Measurements from ENCODE around the gene KCNQ1.

KCNQ1 gene

DNA sequence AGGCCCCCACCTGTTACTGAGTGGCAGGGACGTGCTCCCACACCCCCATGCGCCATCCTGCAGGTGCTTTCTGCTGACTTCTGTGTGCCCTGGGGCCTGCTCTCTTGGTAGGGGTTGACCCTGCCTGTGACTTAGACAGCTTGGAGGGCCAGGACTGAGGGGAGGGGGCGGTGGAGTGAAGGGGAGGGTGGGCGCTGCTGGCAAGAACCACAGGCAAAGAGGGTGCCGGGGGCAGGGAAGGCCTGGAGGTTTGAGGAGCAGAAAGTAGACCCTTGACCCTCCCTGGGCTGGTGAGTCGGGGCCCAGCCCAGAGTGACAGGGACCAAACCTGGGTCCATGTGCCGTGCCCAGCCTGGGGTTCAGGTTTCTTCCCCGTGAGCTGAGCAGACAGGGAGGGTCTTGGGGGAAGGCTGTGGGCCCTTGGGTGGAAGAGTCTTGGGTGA is 17.8 kb downstream of the KCNQ1 start:
- DNase-seq = no peak

DNA sequence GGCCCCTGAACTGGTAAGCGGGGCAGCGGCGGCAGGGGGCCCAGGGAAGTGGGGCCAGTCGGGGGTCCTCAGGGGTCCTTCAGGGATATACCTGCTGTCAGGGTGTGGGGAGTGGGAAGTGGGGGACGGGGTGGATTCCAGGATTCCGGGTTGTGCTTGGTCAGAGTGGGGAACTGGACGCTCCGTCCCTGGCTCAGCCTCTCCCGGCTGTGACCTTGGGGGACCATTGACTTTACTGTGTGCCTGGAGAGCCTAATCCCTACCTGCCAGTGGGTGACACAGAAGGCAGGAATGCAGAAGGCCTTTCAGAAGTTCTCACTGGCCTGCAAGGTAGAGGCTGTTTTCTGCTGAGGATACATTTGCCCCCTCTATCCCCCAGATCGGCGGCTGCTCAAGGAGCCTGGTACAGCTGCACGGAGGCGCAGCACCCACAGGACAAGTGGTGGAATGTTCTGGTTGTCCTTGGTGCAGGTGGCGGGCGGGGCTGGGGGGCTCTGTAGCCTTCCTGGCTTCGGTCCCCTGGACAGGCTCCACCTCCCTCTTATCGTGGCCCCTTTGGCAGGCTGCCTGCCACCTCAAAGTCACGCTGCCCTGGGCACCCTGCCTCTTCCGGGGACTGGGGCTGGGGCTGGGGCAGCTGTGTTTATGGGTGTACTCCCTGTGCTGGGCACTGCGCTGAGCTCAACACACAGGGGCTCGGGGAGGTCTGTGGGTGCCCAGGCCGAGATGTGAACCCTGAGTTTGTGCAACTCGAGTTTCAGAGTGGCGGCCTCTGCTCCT is 18.4 kb downstream of the KCNQ1 start:
- no peak for DNase-seq

DNA sequence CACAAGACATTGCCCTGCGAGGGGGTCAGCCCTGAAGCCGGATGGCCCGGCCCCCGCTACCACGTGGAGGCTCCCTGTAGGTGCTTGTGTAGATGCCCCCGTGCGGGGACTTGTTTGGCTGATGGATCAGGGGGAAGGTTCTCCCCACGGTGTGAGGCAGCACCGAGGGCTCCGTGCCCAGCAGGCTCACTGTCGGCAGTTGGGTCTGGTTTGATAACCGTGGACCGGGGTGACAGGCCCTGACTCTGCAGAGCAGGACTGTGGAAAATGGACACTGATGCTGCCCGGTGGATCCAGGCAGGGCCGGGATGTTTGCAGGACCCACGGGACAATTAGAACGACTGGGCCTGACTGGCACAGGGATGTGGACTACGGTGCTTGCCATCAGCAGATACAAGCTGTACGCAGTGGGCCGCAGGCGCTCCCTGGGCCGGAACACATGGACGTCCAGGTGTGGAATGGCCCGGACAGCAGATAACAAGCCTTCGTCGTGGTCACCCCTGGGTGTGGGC is 19.0 kb downstream of the KCNQ1 start:
- no peak for DNase-seq

DNA sequence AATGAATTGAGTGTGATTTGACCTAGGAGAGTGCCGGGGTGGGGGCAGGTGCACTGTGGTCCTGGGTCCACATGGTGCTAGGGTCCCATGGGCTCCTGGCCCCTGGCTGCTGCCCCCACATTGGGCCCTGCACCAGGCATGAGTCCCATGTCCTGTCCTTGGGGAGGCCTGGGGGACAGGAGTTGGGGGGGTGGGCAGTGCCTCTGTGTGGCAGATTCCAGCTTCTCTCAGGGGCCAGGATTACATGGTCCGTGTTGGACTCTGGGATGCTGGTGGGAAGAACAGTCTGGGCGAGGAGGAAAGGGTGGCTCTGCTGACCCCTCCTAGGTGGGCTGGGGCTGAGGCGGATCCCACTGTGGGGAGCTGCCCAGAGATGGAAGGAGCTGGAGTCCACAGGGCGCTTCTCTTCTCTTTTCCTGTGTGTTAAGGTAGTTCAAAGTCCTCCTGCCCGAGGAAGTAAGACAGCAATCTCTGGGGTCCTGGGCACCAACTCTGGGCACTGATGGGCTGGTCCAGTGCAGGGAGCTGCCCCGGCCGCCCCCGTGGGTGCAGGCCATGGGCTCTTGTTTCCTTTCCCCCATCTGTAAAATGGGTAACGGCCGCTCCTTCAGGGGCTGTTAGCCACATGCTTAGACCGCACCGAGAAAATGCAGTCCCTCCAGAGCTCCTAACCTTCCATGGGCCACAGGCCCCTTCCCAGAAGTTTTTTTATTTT is 19.8 kb downstream of the KCNQ1 start:
- DNase-seq = no peak

DNA sequence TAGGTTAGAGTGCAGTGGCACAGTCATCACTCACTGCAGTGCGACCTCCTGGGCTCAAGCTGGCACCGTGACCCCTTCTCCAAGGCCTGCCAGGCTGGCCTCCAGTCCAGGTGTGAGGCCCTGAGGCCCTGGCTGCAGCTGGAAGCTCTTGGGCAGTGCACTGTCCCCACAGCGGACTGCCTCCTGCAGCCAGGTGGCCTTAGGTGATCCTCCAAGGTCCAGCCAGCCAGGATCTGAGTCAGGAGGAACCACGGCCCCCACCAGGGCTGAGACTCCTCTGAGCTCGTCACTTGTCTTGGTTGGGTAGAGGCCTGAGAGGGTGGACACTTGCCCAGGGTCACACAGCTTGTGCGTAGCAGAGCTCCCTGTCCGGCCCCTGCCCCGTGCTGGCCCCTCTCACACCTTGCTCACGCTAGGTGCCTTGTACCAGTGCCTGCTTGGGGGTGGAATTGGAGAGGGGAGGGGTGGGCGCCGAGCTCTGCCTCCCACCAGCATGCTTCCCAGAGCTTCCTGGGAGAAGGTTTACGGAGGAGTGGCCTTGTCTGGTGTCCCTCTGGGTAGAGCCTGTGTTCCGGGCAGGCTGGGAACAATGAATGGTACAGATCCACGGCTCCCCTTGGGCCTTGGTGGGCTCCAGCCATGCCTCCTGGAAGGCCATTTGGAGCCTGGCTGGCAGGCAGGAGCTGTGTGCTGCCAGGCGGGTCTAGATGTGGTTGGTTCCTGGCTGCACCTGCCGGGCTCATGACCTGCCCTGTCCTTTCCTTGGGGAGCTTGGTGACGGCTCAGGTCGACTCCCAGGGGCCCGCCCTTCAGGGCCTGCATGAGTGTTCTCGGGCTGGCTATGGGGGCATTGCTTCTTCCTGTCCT is 20.6 kb downstream of the KCNQ1 start:
- no peak for DNase-seq

DNA sequence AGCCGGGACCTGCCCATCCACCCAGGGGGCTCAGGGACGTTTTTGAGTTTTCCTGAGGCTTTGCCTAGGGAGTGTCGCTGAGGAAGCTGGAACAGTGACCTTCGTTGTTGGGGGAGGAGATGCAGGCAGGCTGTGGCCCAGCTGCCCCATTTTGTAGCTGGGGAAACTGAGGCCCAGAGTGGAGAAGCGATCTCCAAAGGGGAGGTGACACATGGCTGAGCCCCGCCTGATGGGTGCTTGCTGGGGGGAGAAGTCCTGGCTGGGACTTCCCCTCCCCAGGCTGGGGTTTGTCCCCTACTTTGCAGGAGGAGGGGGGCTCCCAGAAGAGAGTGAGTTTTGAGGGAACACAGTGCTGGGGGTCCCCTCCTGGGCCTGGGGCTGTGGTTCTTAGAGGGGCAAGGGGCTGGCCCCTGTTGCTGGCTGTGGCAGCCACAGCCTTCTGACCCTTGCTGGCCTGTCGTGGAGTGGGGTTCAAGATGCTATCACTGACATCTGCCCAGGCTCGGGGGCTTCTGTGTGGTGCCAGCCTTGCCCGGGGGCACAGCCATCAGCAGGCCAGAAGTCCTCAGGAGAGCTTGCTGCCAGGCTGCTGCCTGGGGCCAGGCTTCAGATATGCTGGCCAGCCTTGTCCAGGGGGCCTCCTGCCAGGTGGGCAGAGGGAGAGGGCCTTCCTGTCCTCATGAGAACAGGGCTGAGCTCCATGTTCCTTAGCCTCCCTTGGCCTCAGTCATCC is 21.4 kb downstream of the KCNQ1 start:
- no peak for DNase-seq

DNA sequence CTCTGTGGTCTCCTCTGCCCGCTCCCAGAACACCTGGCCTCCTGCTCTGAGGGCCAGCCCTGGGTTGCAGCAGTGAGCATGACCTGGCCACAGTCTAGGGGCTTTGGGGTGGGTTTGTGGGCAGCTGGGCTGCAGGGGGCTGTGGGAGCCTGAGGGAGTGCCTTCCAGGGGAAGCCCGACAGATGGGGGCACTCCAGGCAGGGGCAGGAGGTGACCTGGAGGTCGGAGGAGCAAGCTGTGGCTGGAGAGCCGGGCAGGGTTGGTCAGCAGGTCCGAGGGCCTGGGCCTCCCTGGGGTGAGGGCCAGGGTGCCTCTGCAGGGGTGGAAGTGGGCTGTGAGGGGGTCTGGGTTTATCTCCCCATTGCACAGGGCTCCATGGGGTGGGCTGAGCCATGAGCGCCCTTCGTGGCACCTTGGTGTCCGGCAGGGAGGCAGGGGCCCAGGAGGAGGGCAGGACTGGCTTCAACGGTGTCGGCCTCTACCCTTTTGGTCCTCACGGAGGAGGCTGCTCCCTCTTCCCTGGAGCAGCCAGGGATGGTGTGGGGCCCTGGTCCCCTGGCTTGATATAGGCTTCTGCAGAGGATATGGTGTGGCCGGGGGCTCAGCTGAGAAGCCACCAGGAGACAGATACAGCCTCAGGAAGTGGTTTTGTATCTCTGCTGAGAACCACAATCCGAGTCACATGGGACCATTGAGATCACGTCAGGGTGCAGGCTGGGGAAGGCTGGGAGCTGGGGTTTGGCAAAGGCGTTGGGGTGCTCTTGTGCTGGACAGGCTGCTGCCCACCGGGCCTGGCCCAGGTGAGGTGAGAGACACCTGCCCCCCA is 22.3 kb downstream of the KCNQ1 start:
- no peak for DNase-seq

DNA sequence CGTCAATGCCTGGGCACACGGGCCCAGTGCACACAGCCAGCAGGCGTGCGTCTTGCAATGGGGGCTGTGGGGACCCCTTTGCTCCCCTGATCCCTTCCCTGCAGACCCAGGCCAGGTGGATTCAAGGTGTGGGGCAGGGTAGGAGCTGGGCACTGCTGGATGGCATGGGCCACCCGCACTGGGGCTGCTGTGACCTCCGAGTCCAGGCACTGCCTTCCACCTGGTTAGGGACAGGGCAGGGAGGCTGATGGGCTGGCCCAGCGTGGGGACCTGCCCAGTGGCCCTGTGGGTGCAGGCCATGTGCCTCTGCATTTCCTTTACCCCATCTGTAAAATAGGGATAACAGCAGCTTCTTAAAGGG is 22.9 kb downstream of the KCNQ1 start:
- DNase-seq = no peak

DNA sequence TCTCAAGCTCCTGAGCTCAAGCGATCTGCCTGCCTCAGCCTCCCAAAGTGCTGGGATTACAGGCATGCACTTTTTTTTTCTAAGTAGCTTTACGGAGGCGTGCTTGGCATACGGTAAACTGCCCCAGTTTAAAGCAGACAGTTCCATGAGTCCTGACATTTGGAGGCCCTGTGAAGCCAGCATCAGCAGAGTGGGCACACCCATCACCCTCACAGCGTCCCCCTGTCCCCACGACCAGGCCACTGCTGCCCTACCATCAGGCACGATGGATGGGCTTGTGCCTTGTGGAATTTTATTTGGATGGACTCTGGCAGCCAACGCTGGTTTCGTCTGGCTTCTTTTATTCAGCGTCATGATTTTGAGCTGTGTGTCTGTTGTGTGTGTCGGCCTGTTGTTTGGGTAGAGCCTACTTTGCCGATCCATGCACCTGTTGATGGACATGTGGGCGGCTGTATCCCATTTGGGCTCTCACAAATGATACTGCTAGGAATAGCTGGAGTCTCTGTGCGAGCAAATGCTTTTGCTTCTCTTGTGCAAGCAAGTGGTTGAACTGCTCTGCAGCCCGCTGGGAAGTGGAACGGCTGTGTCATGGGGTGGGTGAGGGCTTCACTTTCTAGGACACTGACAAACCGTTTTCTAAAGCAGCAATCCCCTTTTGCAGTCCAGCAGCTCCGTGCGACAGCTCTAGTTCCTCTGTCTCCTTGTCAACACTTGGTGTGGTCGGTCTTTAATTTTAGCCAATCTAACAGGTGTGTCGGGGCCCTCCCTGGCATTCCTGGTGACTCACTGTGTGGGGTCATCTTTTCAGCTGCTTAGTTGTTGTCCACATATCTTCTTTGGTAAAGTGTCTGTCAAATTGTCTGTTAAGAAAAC is 23.8 kb downstream of the KCNQ1 start:
- DNase-seq = no peak

DNA sequence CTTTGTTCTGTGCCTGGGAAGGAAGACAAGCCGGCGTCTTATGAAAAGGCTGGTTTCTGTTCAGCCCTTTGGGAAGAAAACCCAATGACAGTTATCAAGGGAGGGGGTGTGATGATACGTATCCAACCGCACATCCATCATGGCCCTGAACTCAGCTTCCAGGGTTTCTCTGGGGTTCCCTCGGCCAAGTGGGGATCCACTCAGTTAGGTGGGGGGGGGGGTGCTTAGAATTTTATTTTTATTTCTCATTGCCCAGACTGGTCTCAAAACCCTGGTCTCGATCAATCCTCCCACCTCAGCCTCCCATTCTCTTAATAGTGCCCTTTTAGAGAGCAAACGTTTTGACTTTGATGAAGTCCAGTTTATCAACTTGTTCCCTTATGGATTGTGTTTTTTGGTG is 25.7 kb downstream of the KCNQ1 start:
- DNase-seq = no peak

DNA sequence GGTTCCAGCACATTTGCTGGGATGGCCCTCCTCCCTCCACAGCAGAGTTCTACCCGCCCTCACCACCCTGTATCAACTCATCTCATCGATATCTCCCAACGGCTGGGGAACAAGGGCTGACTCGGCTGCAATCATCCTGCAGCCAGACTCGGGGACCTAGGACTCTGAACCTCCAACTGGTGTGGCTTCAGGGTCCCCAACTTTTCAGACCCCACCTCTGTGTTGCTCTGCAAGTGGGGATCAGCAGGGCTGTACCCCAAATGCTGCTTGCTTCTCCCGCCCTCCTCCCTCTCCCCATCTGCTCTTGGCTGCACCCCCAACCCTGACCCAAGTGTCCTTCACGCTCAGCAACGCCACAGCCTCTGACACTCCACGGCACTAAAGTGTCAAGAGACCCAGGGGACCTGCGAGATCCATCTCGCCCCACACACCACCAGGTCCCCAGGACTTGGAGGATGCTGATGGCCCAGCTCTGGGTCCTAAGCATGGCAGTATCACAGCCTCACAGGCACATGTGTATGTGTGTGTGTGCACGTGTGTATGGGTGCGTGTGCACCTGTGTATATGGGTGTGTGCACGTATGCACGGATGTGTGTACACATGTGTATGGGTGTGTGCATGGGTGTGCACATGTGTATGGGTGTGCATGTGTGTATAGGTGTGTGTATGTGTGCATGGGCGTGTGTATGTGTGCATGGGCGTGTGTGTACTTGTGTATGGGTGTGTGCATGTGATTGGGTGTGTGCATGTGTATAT is 26.4 kb downstream of the KCNQ1 start:
- no peak for DNase-seq

DNA sequence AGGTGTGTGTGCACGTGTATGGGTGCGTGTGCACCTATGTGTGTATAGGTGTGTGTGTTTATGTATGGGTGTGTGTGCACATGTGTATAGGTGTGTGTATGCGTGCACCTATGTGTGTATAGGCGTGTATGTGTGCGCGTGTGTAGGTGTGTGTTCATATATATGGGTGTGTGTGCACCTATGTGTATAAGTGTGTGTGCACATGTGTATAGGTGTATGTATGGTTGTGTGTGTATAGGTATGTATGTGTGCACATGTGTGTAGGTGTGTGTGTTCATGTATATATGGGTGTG is 26.9 kb downstream of the KCNQ1 start:
- DNase-seq = no peak

DNA sequence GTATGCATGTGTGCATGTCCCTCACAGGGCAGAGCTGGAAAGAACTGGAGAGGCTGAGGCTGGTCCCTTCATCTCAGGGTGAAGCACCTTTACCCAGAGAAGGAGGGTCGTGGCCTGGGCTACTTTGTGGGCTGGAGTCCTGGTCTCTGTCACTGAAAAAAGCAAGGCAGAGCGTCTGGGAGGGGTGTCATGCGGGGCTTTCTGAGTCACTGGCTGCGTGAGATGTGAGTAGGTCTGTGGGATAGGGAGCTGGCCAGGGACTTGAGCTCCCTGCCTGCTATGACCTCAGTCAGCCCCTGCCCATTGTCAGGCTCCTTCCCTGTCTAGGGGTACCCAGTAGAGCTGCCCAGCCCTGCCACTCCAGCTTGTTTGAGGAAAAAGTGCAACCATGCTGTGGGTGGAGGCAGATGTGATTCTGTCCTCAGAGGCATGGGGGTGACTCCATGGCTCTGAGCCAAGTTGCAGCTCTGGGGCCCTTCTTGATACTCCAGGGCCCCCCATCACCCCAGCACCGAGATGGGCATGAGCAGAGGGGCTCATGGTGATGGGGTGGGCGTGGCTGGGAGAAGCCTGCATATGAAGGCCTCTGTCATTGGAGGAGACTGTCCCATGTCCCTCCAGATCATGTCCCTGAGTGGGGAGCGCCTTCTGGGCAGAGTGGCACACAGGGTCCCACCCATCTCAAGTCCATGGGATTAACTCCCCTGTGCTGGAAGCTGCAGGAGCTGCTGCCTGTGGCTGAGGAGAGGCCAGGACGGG is 27.8 kb downstream of the KCNQ1 start:
- no peak for DNase-seq

DNA sequence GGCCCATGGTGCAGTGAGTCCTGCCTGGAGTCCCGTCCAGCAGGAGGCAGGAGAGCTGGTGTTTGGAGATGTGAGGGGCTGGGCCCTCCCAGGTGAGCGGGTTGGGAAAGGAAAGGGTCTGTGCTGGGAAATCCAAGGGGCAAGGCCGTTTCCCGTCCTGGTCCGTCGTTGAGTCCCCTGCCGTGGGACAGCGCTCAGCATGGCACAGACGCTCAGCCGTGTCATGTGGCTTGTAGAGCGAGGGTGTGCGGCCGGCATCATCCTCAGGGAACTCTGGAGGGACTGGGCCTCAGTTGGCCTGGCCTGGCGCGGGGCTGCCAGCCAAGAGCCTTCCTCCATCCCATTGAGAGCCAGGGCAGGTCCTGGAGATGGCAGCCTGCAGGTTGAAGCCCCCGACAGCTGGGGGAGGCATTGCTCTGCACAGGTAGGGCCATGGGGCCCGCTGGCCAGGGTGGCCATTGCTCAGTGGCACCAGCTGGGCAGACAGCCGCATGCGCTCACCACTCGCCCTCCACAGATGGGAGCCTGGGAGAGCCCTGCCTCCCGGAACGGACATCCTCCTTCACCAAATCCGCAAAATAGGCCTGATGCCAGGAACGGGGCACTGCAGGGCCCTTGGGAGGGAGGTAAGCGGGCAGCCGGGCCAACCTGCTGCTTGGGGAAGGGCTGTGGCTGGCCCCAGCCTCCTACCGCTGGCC is 28.7 kb downstream of the KCNQ1 start:
- no peak for DNase-seq

DNA sequence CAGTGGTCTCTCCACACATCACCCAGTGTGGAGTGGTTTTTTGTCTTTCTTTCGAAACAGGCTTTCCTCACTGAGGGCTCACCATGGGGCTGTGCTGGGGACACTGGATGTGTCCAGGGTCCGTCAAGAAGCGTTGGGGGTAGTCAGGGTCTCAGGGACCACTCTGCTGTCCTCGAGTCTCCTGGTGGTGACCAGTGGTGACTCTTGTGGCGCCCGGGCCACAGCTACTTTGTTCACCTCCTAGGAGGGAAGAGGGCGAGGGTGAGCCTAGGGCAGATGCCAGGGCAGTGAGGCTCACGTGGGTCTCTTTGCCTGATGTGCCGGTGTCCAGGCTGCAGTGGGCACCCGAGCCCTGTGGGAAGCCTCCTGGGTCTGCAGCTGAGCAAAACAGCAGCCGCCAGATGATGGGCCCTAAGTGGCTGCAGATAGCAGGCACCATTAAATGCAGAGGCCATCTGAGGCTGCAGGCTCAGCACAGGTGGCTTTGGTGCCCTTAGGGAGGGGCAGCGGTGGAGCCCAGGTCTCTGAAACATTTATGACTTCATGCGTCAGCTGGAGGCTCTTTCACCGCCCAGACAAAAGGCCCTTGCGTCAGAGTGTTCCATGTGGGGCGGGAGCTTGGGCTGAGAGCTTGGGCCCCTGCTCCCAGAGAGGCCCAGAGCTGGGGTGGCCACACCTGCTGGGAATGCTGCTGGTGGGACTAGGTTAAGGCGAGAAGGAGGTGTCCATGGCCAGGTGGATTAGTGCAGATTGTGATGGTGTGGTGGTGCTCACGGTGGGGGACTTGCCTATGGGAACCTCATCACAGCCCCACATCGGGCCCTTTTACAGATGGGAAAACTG is 29.5 kb downstream of the KCNQ1 start:
- DNase-seq = no peak

DNA sequence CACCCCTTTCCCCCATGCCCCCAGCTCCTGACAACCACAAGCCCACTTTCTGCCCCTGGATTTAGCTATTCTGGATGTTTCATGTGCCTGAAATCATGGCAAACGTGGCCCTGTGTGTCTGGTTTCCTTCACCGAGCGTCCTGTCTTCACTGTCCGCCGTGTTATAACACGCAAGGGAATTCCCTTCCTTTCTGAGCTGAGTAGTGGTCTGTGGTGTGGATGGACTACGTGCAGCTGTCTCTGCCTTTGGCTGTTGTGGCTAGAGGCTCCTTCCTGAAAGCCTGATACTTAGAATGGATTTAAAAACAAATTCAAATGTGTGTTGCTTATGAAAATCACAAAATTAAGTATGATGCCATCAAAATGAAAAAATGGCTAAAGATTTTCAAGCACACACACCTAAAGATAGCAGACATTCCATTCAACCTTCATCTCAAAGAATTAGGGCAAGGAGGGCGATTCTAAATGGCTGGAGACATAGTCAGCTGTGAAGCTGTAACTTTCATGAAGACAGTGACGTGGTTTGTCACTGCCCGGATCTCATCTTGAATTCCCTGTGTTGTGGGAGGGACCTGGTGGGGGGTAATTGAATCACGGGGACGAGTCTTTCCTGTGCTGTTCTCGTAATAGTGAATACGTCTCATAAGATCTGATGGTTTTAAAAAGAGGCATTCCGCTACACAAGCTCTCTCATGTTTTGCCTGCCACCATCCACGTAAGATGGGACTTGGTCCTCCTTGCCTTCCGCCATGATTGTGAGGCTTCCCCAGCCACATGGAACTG is 30.5 kb downstream of the KCNQ1 start:
- no peak for DNase-seq

DNA sequence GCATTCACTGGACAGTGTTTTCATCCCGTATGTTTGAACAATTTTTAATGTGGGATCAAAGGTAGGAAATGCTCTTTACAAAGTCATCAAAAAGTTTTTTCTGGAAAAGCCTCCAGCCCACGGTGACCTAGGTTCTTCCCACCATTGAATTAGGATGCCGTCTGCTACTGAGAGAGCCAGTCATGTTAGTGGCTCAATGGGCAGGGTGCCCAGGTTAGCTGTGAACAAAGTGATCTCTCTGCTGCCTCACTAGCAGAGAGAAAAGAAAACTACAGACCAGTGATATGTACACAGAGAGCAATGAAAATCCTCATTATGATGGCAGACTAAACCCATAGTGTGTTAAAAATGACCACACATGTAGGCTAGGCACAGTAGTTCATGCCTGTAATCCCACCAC is 32.4 kb downstream of the KCNQ1 start:
- DNase-seq = no peak
